Panc1 (cell line): ENCODE results near the gene CHRNA3. TPM values are rescaled to one million over a fixed set of nuclear protein-coding genes. Genes with fewer than 3 reads are reported as not detected.
"Not testable (repeated sequence)": the region's sequence is repeated elsewhere in the genome, so short reads cannot be mapped to it uniquely, and the experiment has no call there.

Experiments
- ATAC-seq: fragments of 200-7000 bp; cut with Tn5 transposase; 2 replicates; pipeline ENCODE4 v1.9.1; 2020; ENCODE audit warnings: mild to moderate bottlenecking, moderate library complexity
- BruUV-seq: library from RNA; stranded (reverse); fragments of 400-500 nt; replicated peaks from 2 replicates; lab custom pipeline; 2021; lab: Mats Ljungman, UMichigan
- CTCF ChIA-PET: fragments of 300-600 bp; sonication (Branson Sonifier 250); formaldehyde crosslinking; loops from one replicate; lab custom pipeline; 2022; ENCODE audit warnings: antibody characterized with exemption; lab: Charles Lee
- POLR2A ChIA-PET: fragments of 300-600 bp; sonication (Branson Sonifier 250); formaldehyde crosslinking; loops from one replicate; lab custom pipeline; 2022; ENCODE audit warnings: antibody characterized with exemption; lab: Charles Lee
- DNase-seq: peaks from one replicate; pipeline ENCODE4 v3.0.0-alpha.2; 2010; ENCODE audit warnings: low read depth, low spot score
- H3K27ac ChIP-seq: 2 replicates; pipeline ENCODE4 v1.5.1; 2011; ENCODE audit warnings: mild to moderate bottlenecking, low read length, inconsistent platforms
- H3K27me3 ChIP-seq: fragments of 200-500 bp; sonication (Bioruptor generic); 2 replicates; pipeline ENCODE4 v1.6.0; 2014; ENCODE audit warnings: low read length, inconsistent platforms; ENCODE audit not compliant: control insufficient read depth, insufficient read depth
- H3K36me3 ChIP-seq: fragments of 200-500 bp; sonication (Bioruptor generic); 2 replicates; pipeline ENCODE4 v1.5.1; 2014; ENCODE audit warnings: inconsistent platforms, mild to moderate bottlenecking, low read length, moderate library complexity; ENCODE audit not compliant: control insufficient read depth, insufficient read depth
- H3K4me1 ChIP-seq: 2 replicates; pipeline ENCODE4 v1.5.1; 2011; ENCODE audit warnings: inconsistent platforms, mild to moderate bottlenecking, low read length, moderate library complexity; ENCODE audit not compliant: control insufficient read depth, insufficient read depth
- H3K4me3 ChIP-seq, 2 experiments: 2 replicates each; pipeline ENCODE4 v1.5.1; 2011 to 2012; ENCODE audit warnings: low read depth in 2 of 2, low read length in 2 of 2, mild to moderate bottlenecking in 2 of 2, inconsistent platforms in 1 of 2, moderate library complexity in 1 of 2
- H3K9me3 ChIP-seq: fragments of 200-500 bp; sonication (Bioruptor generic); 2 replicates; pipeline ENCODE4 v1.5.1; 2014; ENCODE audit warnings: low read depth, mild to moderate bottlenecking, inconsistent platforms, low read length, moderate library complexity; ENCODE audit not compliant: control insufficient read depth, insufficient read depth
- POLR2AphosphoS5 ChIP-seq: IDR thresholded peaks from 2 replicates; pipeline ENCODE4 v1.6.1; 2012; ENCODE audit warnings: mild to moderate bottlenecking, low read depth, low read length, moderate library complexity
- SIN3A ChIP-seq: IDR thresholded peaks from 2 replicates; pipeline ENCODE4 v1.6.1; 2012; ENCODE audit warnings: low read depth, mild to moderate bottlenecking, low read length, moderate library complexity, borderline replicate concordance; ENCODE audit not compliant: insufficient read depth
- TCF7L2 ChIP-seq: IDR thresholded peaks from 2 replicates; pipeline ENCODE4 v1.6.1; 2011; ENCODE audit warnings: mild to moderate bottlenecking, low read depth, low read length, inconsistent platforms
- in situ Hi-C: cut with HindIII; loops from 2 replicates; pipeline ENCODE4 v1.10.0; 2016; ENCODE audit warnings: low sequenced_read_pairs, low pct_unique_long_range_greater_than_20kb
- intact Hi-C: fragments of 100-400 bp; cut with micrococcal nuclease; formaldehyde crosslinking; loops from one replicate; pipeline ENCODE4 v1.10.0; 2022; ENCODE audit not compliant: unreplicated experiment
- total RNA-seq: library from RNA; stranded (reverse); gene quantifications from one replicate; pipeline ENCODE4 v1.2.1, GENCODE V29; 2021; ENCODE audit not compliant: unreplicated experiment
- TF ChIP-seq, protein P1 (sequence below): fragments of 450-650 bp; IDR thresholded peaks from 2 replicates; pipeline ENCODE4 v1.5.1; 2017; ENCODE audit warnings: mild to moderate bottlenecking
- TF ChIP-seq, protein P2 (sequence below), 2 experiments: IDR thresholded peaks; 2 replicates each; pipeline ENCODE4 v1.6.1; 2011 to 2012; ENCODE audit warnings: low read depth in 2 of 2, control low read depth in 1 of 2, low read length in 1 of 2, mild to moderate bottlenecking in 1 of 2, moderate library complexity in 1 of 2; ENCODE audit not compliant: insufficient read depth in 1 of 2

Gene CHRNA3
- total RNA-seq, 1 experiment from 2014 or later = 0.31 TPM

DNA sequence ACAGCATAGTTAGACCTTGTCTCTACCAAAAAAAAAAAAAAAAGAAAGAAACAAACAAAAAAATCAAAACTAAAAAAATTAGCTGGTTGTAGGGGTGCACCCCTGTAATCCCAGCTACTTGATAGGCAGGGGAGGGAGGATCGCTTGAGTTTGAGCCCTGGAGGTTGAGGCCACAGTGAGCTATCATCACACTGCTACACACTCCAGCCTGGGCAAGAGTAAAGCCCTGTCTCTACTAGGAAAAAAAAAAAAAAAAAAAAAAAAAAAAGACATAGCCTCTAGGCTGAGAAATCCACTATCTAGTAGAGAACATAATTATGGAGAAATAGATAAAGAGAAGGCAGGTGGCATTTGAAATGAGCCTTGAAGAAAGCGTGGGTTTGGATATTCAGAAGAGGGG is 57.7 kb downstream of the CHRNA3 start:
- BruUV-seq = no TSS peak
- Histone ChIP-seq H3K36me3 (no peaks in the 10 kb centered on the region), H3K27ac (no peak overlapping the region), H3K27me3 (no peaks in the 10 kb centered on the region; the same call in 1 of the 2 replicates), H3K4me3 (no peak overlapping the region), H3K4me1 (peaks cover 13% of the 10 kb centered on the region), H3K9me3 (no peaks in the 10 kb centered on the region)
- TF ChIP-seq SIN3A (no peak), POLR2AphosphoS5 (no peak), TCF7L2 (no peak)
- TF ChIP-seq, protein P1, sequence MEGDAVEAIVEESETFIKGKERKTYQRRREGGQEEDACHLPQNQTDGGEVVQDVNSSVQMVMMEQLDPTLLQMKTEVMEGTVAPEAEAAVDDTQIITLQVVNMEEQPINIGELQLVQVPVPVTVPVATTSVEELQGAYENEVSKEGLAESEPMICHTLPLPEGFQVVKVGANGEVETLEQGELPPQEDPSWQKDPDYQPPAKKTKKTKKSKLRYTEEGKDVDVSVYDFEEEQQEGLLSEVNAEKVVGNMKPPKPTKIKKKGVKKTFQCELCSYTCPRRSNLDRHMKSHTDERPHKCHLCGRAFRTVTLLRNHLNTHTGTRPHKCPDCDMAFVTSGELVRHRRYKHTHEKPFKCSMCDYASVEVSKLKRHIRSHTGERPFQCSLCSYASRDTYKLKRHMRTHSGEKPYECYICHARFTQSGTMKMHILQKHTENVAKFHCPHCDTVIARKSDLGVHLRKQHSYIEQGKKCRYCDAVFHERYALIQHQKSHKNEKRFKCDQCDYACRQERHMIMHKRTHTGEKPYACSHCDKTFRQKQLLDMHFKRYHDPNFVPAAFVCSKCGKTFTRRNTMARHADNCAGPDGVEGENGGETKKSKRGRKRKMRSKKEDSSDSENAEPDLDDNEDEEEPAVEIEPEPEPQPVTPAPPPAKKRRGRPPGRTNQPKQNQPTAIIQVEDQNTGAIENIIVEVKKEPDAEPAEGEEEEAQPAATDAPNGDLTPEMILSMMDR = no peak
- TF ChIP-seq, protein P2, sequence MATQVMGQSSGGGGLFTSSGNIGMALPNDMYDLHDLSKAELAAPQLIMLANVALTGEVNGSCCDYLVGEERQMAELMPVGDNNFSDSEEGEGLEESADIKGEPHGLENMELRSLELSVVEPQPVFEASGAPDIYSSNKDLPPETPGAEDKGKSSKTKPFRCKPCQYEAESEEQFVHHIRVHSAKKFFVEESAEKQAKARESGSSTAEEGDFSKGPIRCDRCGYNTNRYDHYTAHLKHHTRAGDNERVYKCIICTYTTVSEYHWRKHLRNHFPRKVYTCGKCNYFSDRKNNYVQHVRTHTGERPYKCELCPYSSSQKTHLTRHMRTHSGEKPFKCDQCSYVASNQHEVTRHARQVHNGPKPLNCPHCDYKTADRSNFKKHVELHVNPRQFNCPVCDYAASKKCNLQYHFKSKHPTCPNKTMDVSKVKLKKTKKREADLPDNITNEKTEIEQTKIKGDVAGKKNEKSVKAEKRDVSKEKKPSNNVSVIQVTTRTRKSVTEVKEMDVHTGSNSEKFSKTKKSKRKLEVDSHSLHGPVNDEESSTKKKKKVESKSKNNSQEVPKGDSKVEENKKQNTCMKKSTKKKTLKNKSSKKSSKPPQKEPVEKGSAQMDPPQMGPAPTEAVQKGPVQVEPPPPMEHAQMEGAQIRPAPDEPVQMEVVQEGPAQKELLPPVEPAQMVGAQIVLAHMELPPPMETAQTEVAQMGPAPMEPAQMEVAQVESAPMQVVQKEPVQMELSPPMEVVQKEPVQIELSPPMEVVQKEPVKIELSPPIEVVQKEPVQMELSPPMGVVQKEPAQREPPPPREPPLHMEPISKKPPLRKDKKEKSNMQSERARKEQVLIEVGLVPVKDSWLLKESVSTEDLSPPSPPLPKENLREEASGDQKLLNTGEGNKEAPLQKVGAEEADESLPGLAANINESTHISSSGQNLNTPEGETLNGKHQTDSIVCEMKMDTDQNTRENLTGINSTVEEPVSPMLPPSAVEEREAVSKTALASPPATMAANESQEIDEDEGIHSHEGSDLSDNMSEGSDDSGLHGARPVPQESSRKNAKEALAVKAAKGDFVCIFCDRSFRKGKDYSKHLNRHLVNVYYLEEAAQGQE (IDR thresholded peaks at IDR 0.05; ENCODE audit: insufficient read depth in 1 of 2, low read depth in 2 of 2, low read length in 1 of 2) = no peak
- CTCF ChIA-PET = no interaction called here
- intact Hi-C loops = no loop called here
- DNase-seq = no peak
- in situ Hi-C loops = no loop called here
- POLR2A ChIA-PET = interaction anchor here (0.6 kb wide), 1 partner anchor 314 kb away, joined by 3 read pairs; no protein-coding TSS in a partner anchor
- no peak for ATAC-seq

DNA sequence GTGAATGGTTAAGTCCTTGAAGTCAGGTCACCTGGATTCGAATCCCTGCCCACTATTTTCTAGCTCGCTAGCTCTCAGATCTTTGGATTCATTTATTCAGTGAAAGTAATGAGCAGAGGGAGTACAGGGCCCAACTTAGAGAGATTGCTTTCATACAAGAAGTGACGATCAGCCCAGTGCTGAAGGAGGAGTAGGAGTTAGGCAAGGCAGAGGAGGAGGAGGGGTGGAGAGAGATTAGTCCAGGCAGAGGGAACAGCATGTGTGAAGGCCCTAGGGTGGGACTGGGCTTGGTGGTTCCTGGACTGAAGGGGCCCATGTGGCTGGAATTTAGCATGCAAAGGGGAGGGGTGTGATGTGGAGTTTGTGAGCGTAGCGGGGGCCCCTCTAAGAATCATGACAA is 59.3 kb downstream of the CHRNA3 start:
- no peaks in the 10 kb centered on the region for H3K36me3 ChIP-seq
- TF ChIP-seq, protein P1 = no peak
- TF ChIP-seq, protein P2 (IDR thresholded peaks at IDR 0.05; ENCODE audit: insufficient read depth in 1 of 2, low read depth in 2 of 2, low read length in 1 of 2) = no peak
- no peak for TF ChIP-seq SIN3A
- TF ChIP-seq TCF7L2 = no peak
- H3K4me1 ChIP-seq = peaks cover 5% of the 10 kb centered on the region
- no TSS peak for BruUV-seq
- no peaks in the 10 kb centered on the region; the same call in 1 of the 2 replicates for H3K27me3 ChIP-seq
- no peak overlapping the region for H3K27ac ChIP-seq
- no peak for DNase-seq
- no peak overlapping the region for H3K4me3 ChIP-seq
- ChIA-PET POLR2A (no interaction called here), CTCF (no interaction called here)
- ATAC-seq = no peak
- H3K9me3 ChIP-seq = no peaks in the 10 kb centered on the region
- intact Hi-C loops (no loop called here), in situ Hi-C loops (no loop called here)

DNA sequence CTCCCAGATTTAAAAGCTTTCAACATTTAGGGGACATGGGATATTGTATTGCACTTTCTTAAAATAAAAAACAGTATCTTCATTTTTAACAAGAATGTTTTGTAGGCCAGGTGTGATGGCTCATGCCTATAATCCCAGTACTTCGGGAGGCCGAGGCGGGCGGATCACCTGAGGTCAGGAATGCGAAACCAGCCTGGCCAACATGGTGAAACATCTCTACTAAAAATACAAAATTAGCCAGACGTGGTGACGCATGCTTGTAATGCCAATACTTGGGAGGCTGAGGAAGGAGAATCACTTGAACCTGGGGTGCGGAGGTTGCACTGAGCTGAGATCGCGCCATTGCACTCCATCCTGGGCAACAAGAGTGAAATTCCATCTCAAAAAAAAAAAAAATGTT is 60.6 kb downstream of the CHRNA3 start:
- H3K36me3 ChIP-seq, H3K27ac ChIP-seq, ATAC-seq, DNase-seq, intact Hi-C loops, in situ Hi-C loops, H3K4me1 ChIP-seq, BruUV-seq, H3K4me3 ChIP-seq, H3K9me3 ChIP-seq, H3K27me3 ChIP-seq, POLR2A ChIA-PET, CTCF ChIA-PET: not testable (repeated sequence)
